Body of pancreas (tissue), 4 donors: ENCODE results near the gene MPL. TPM values are rescaled to one million over a fixed set of nuclear protein-coding genes. Genes with fewer than 3 reads are reported as not detected.

Experiments
- ATAC-seq: fragments of 150-250 bp; one replicate; pipeline ENCODE4 v1.9.1; 2016
- DNase-seq, 4 donors: peaks; one replicate each; pipeline ENCODE4 v3.0.0-alpha.2; 2019
- H3K27ac ChIP-seq, 4 donors: fragments of 200-600 bp; sonication (generic); 1 replicate in 3 of 4; 2 replicates in 1 of 4; pipeline versions ENCODE4 v1.5.1 to v1.6.1; 2016 to 2019; ENCODE audit warnings: mild to moderate bottlenecking in 1 of 4, mixed read lengths in 1 of 4, moderate library complexity in 1 of 4
- H3K27me3 ChIP-seq, 2 donors: fragments of 200-600 bp; sonication (generic); one replicate each; pipeline ENCODE4 v1.6.0; 2016; ENCODE audit warnings: mild to moderate bottlenecking in 1 of 2
- H3K36me3 ChIP-seq, 2 donors: fragments of 200-600 bp; sonication (generic); replicated peaks in 1 of 2; 2 replicates each; pipeline ENCODE4 v1.5.1; 2016; ENCODE audit warnings: low read depth in 2 of 2; ENCODE audit not compliant: insufficient read depth in 1 of 2
- H3K4me1 ChIP-seq: fragments of 200-600 bp; sonication (generic); one replicate; pipeline ENCODE4 v1.6.0; 2016
- H3K4me3 ChIP-seq, 2 donors: fragments of 200-600 bp; sonication (generic); 1 replicate in 1 of 2; 2 replicates in 1 of 2; pipeline ENCODE4 v1.5.1; 2016 to 2019
- H3K9me3 ChIP-seq, 3 donors: fragments of 200-600 bp; sonication (generic); 1 replicate in 2 of 3; 2 replicates in 1 of 3; pipeline ENCODE4 v1.5.1; 2016
- CTCF ChIP-seq, 7 experiments: fragments of 450-650 bp in 4 of 7; fragments of 200-600 bp in 3 of 7; sonication (generic) in 3 of 7; IDR thresholded peaks; one replicate each; pipeline ENCODE4 v1.5.1; 2016 to 2019; ENCODE audit warnings: antibody characterized with exemption in 7 of 7
- POLR2A ChIP-seq, 3 donors: fragments of 450-650 bp; IDR thresholded peaks; one replicate each; pipeline ENCODE4 v1.6.1; 2016; ENCODE audit warnings: antibody characterized with exemption in 3 of 3, mild to moderate bottlenecking in 2 of 3
- WGBS, 2 donors: methylation state at CpG; one replicate each; pipeline ENCODE4 v1.1.5; 2017; 5-methylcytosine and 5-hydroxymethylcytosine counted together
- intact Hi-C: fragments of 100-400 bp; cut with DNase I; formaldehyde crosslinking; loops from one replicate; pipeline ENCODE4 v1.15.1; 2023
- total RNA-seq, 2 donors: library from RNA; depleted of rRNA; stranded (reverse); fragments of >200 nt; gene quantifications; one replicate each; pipeline ENCODE4 v1.1.0, GENCODE V29; 2016

Gene MPL
- total RNA-seq = not detected

- no peak within 1 kb of the TSS for H3K27ac ChIP-seq
- no peaks in the 10 kb centered on the region for H3K36me3 ChIP-seq
- 76 to 79% methylated on average over 2 to 3 of the region's 3 CpGs for WGBS, 2 donors
- DNase-seq (no peak), ATAC-seq (no peak)
- H3K9me3 ChIP-seq = no peaks in the 10 kb centered on the region
- intact Hi-C loops = no loop called here
- TF ChIP-seq CTCF (IDR thresholded peaks at IDR 0.05) (no peak), POLR2A (IDR thresholded peaks at IDR 0.05) (no peak)
- no peaks in the 10 kb centered on the region for H3K4me1 ChIP-seq
- no peak within 1 kb of the TSS for H3K4me3 ChIP-seq
- H3K27me3 ChIP-seq = no peaks in the 10 kb centered on the region
These were observed at the start of gene MPL for GRCh38 chr1:43337588-43337987. TSS of gene MPL (plus strand) at chr1:43337818. CDS start at chr1:43337849, 31 bp downstream.

- DNase-seq (no peak), ATAC-seq (no peak)
- peak overlapping the region in 1 of 4 donors; percentile 45 for H3K27ac ChIP-seq
- H3K27me3 ChIP-seq = no peaks in the 10 kb centered on the region
- TF ChIP-seq POLR2A (IDR thresholded peaks at IDR 0.05) = no peak
- TF ChIP-seq CTCF (IDR thresholded peaks at IDR 0.05) = no peak
- H3K4me3 ChIP-seq = no peak overlapping the region
- intact Hi-C loops = no loop called here
- H3K9me3 ChIP-seq = no peaks in the 10 kb centered on the region
- no peaks in the 10 kb centered on the region for H3K36me3 ChIP-seq
- WGBS, 2 donors = 80 to 88% methylated on average over 7 to 9 of the region's 9 CpGs
- peaks cover 39% of the 10 kb centered on the region for H3K4me1 ChIP-seq
These were observed 49.4 kb upstream of the MPL start for GRCh38 chr1:43288058-43288784.

- ATAC-seq (no peak), DNase-seq (no peak)
- intact Hi-C loops = no loop called here
- Histone ChIP-seq H3K27ac (peak overlapping the region in 1 of 4 donors; percentile 45), H3K4me1 (peaks cover 31% of the 10 kb centered on the region), H3K4me3 (no peak overlapping the region), H3K27me3 (no peaks in the 10 kb centered on the region), H3K9me3 (no peaks in the 10 kb centered on the region), H3K36me3 (no peaks in the 10 kb centered on the region)
- TF ChIP-seq CTCF (IDR thresholded peaks at IDR 0.05) (no peak), POLR2A (IDR thresholded peaks at IDR 0.05) (no peak)
- 55 to 65% methylated on average over 12 of the region's 12 CpGs for WGBS, 2 donors
These were observed 48.6 kb upstream of the MPL start for GRCh38 chr1:43288785-43289706.

GRCh38 chr1:43292216-43292615 is 45.4 kb upstream of the MPL start:
- Histone ChIP-seq H3K27ac (no peak overlapping the region), H3K9me3 (no peaks in the 10 kb centered on the region), H3K4me1 (peaks cover 32% of the 10 kb centered on the region), H3K36me3 (no peaks in the 10 kb centered on the region), H3K27me3 (no peaks in the 10 kb centered on the region), H3K4me3 (no peak overlapping the region)
- 78 to 84% methylated on average over 7 of the region's 7 CpGs for WGBS, 2 donors
- no peak for ATAC-seq
- TF ChIP-seq POLR2A (IDR thresholded peaks at IDR 0.05) (no peak), CTCF (IDR thresholded peaks at IDR 0.05) (no peak)
- no peak for DNase-seq
- intact Hi-C loops = loop anchor here (10.0 kb wide), 1 partner anchor 63 kb away; the partner anchor contains the start of gene CDC20
